Renal cortex interstitium (tissue), 11 donors: ENCODE results near the gene DCDC2C. TPM values are rescaled to one million over a fixed set of nuclear protein-coding genes. Genes with fewer than 3 reads are reported as not detected.

Experiments used
- DNase-seq, 11 donors: peaks; one replicate each; pipeline ENCODE4 v3.0.0-alpha.2; 2013; ENCODE audit warnings: low read depth in 9 of 11, low spot score in 4 of 11; ENCODE audit errors: extremely low read depth in 1 of 11
- polyA plus RNA-seq, 3 donors: library from polyadenylated mRNA; unstranded; fragments of 120-200 nt; gene quantifications; one replicate each; pipeline ENCODE4 v1.2.1, GENCODE V29; 2013; ENCODE audit not compliant: insufficient read length in 3 of 3

DCDC2C gene
- polyA plus RNA-seq, 3 donors = 0.32 to 0.56 TPM; not detected in 1

GRCh38 chr2:3849213-3849612, 145.8 kb downstream of the DCDC2C start:
- DNase-seq = no peak

GRCh38 chr2:3857576-3857975, 154.2 kb downstream of the DCDC2C start:
- DNase-seq = no peak

- no peak for DNase-seq
These were observed 161.8 kb downstream of the DCDC2C start for GRCh38 chr2:3864943-3865865.

GRCh38 chr2:3867469-3867868, 164.1 kb downstream of the DCDC2C start:
- no peak for DNase-seq

- no peak for DNase-seq
These were observed 164.8 kb downstream of the DCDC2C start for GRCh38 chr2:3868012-3868805.

- DNase-seq = no peak
These were observed 166.8 kb downstream of the DCDC2C start for GRCh38 chr2:3870222-3870621.

GRCh38 chr2:3871002-3871401, 167.6 kb downstream of the DCDC2C start:
- no peak for DNase-seq

- DNase-seq = no peak
These were observed 169.1 kb downstream of the DCDC2C start for GRCh38 chr2:3872451-3872850.

- no peak for DNase-seq
These were observed 170.5 kb downstream of the DCDC2C start for GRCh38 chr2:3873899-3874298.

GRCh38 chr2:3876221-3876620, 172.8 kb downstream of the DCDC2C start:
- DNase-seq = no peak

GRCh38 chr2:3876685-3877084, 173.3 kb downstream of the DCDC2C start:
- DNase-seq = peak in 7 of 11 donors; percentile 13 to 29 (median 18)

GRCh38 chr2:3885629-3886628, 182.6 kb downstream of the DCDC2C start:
- DNase-seq = no peak

- DNase-seq = no peak
These were observed 191.6 kb downstream of the DCDC2C start for GRCh38 chr2:3895021-3895420.

Other genes starting within 250 kb of the DCDC2C start
- gene ADI1, start 184.0 kb upstream of the DCDC2C start, polyA plus RNA-seq = 10 to 100 TPM; 69.5 to 72.3 (median 70.5) TPM
- 10 to 100 TPM; 18.5 to 19.8 (median 19.7) TPM for gene RNASEH1, start 145.2 kb upstream of the DCDC2C start, polyA plus RNA-seq
- 1,000 to 10,000 TPM; 1,508 to 1,808 (median 1,764) TPM for gene RPS7, start 128.3 kb upstream of the DCDC2C start, polyA plus RNA-seq
- gene COLEC11, start 108.5 kb upstream of the DCDC2C start, polyA plus RNA-seq = 1 to 10 TPM; 1.5 to 3.0 (median 1.7) TPM
- not detected for gene ALLC, start 45.4 kb upstream of the DCDC2C start, polyA plus RNA-seq